HG02970 (cell line): ENCODE data around the gene DFFA.
"Not testable (repeated sequence)": the region's sequence is repeated elsewhere in the genome, so short reads cannot be mapped to it uniquely, and the experiment has no call there.

Source experiments
- ATAC-seq: cut with Tn5 transposase; IDR thresholded peaks from one replicate; pipeline ENCODE4 v1.9.1; 2021; ENCODE audit warnings: mild to moderate bottlenecking, moderate library complexity, moderate number of reproducible peaks; ENCODE audit not compliant: unreplicated experiment, low FRiP score

Gene DFFA

GRCh38 chr1:10471411-10472219 is 714 bp downstream of the DFFA start:
- ATAC-seq = no peak

GRCh38 chr1:10470043-10470442 is 2.3 kb downstream of the DFFA start:
- no peak for ATAC-seq

- ATAC-seq = no peak
Observed at GRCh38 chr1:10467078-10467477, 5.3 kb downstream of the DFFA start.

GRCh38 chr1:10459184-10459583 is 13.1 kb downstream of the DFFA start:
- no peak for ATAC-seq

GRCh38 chr1:10457875-10458274 is 14.5 kb downstream of the DFFA start:
- ATAC-seq = no peak

GRCh38 chr1:10457462-10457861 is 14.9 kb downstream of the DFFA start:
- not testable (repeated sequence) for ATAC-seq

- no peak for ATAC-seq
Observed at GRCh38 chr1:10456661-10457060, 15.7 kb downstream of the DFFA start.

GRCh38 chr1:10456048-10456447 is 16.3 kb downstream of the DFFA start:
- no peak for ATAC-seq

GRCh38 chr1:10451287-10451686 is 21.0 kb downstream of the DFFA start:
- ATAC-seq = no peak

- no peak for ATAC-seq
Observed at GRCh38 chr1:10450836-10451235, 21.5 kb downstream of the DFFA start.

- no peak for ATAC-seq
Observed at GRCh38 chr1:10450156-10450814, 22.0 kb downstream of the DFFA start.

GRCh38 chr1:10449751-10450150 is 22.6 kb downstream of the DFFA start, which contains the start of gene CORT:
TSS of gene CORT (plus strand) at chr1:10450031. CDS start at chr1:10450224, 193 bp downstream.
- ATAC-seq = no peak

GRCh38 chr1:10446790-10447422 is 25.4 kb downstream of the DFFA start:
- ATAC-seq = no peak

GRCh38 chr1:10444795-10445397 is 27.4 kb downstream of the DFFA start:
- ATAC-seq = no peak

- ATAC-seq = no peak
Observed at GRCh38 chr1:10444248-10444647, 28.1 kb downstream of the DFFA start.

- ATAC-seq = no peak
Observed at GRCh38 chr1:10440794-10441193, 31.5 kb downstream of the DFFA start.

- ATAC-seq = no peak
Observed at GRCh38 chr1:10440305-10440704, 32.0 kb downstream of the DFFA start.

- ATAC-seq = no peak
Observed at GRCh38 chr1:10438677-10439163, 33.6 kb downstream of the DFFA start.

GRCh38 chr1:10437052-10437451 is 35.3 kb downstream of the DFFA start:
- ATAC-seq = no peak

- ATAC-seq = no peak
Observed at GRCh38 chr1:10434590-10434989, 37.7 kb downstream of the DFFA start.

- ATAC-seq = no peak
Observed at GRCh38 chr1:10433790-10434189, 38.5 kb downstream of the DFFA start.
